H9 (cell line): ENCODE measurements around the gene EPHA2. TPM values are rescaled to one million over a fixed set of nuclear protein-coding genes. Genes with fewer than 3 reads are reported as not detected.

ENCODE experiments used
- DNase-seq: peaks from one replicate; pipeline ENCODE4 v3.0.0-alpha.2; 2017
- H2AFZ ChIP-seq: one replicate; pipeline ENCODE4 v1.6.1; 2013; ENCODE audit warnings: mild to moderate bottlenecking, low read length, control low read depth, moderate library complexity
- H2AK5ac ChIP-seq: 2 replicates; pipeline ENCODE4 v1.6.1; 2013; ENCODE audit warnings: low read length, control low read depth, mixed read lengths; ENCODE audit not compliant: insufficient read length
- H2BK120ac ChIP-seq: one replicate; pipeline ENCODE4 v1.6.1; 2013; ENCODE audit warnings: low read depth, mild to moderate bottlenecking, low read length, control low read depth, inconsistent platforms; ENCODE audit not compliant: poor library complexity, severe bottlenecking
- H2BK12ac ChIP-seq: 2 replicates; pipeline ENCODE4 v1.6.1; 2013; ENCODE audit warnings: low read length, control low read depth, mixed read lengths, low read depth; ENCODE audit not compliant: insufficient read length
- H2BK15ac ChIP-seq: 2 replicates; pipeline ENCODE4 v1.6.1; 2013; ENCODE audit warnings: low read depth, low read length, control low read depth
- H2BK20ac ChIP-seq: one replicate; pipeline ENCODE4 v1.6.1; 2013; ENCODE audit warnings: low read depth, mild to moderate bottlenecking, low read length, control low read depth, inconsistent platforms; ENCODE audit not compliant: poor library complexity, severe bottlenecking
- H2BK5ac ChIP-seq: 2 replicates; pipeline ENCODE4 v1.6.1; 2013; ENCODE audit warnings: low read length, control low read depth, mixed read lengths; ENCODE audit not compliant: insufficient read length
- H3K14ac ChIP-seq: 2 replicates; pipeline ENCODE4 v1.6.1; 2013; ENCODE audit warnings: low read length, control low read depth; ENCODE audit not compliant: insufficient read depth
- H3K18ac ChIP-seq: 2 replicates; pipeline ENCODE4 v1.6.1; 2013; ENCODE audit warnings: low read depth, mild to moderate bottlenecking, mixed read lengths, low read length, control low read depth; ENCODE audit not compliant: insufficient read length
- H3K23ac ChIP-seq: 2 replicates; pipeline ENCODE4 v1.6.1; 2013; ENCODE audit warnings: low read length, control low read depth, mixed read lengths, low read depth; ENCODE audit not compliant: insufficient read length
- H3K23me2 ChIP-seq: 2 replicates; pipeline ENCODE4 v1.6.1; 2013; ENCODE audit warnings: low read depth, mild to moderate bottlenecking, mixed read lengths, low read length, control low read depth; ENCODE audit not compliant: insufficient read length, poor library complexity, severe bottlenecking
- H3K27ac ChIP-seq: 2 replicates; pipeline ENCODE4 v1.5.1; 2013; ENCODE audit warnings: low read length, control low read depth, mixed read lengths, low read depth; ENCODE audit not compliant: insufficient read length
- H3K27me3 ChIP-seq: 2 replicates; pipeline ENCODE4 v1.6.1; 2013; ENCODE audit warnings: low read length, control low read depth, inconsistent platforms; ENCODE audit not compliant: insufficient read depth
- H3K4ac ChIP-seq: 2 replicates; pipeline ENCODE4 v1.6.1; 2013; ENCODE audit warnings: low read depth, mild to moderate bottlenecking, control low read depth, inconsistent platforms, low read length, moderate library complexity
- H3K4me1 ChIP-seq: 2 replicates; pipeline ENCODE4 v1.6.1; 2013; ENCODE audit warnings: low read length, control low read depth, inconsistent platforms; ENCODE audit not compliant: insufficient read depth
- H3K4me2 ChIP-seq: 2 replicates; pipeline ENCODE4 v1.6.1; 2013; ENCODE audit warnings: low read length, control low read depth, mixed read lengths; ENCODE audit not compliant: insufficient read length, insufficient read depth
- H3K56ac ChIP-seq: 2 replicates; pipeline ENCODE4 v1.6.1; 2013; ENCODE audit warnings: low read depth, mild to moderate bottlenecking, mixed read lengths, low read length, control low read depth; ENCODE audit not compliant: insufficient read length
- H3K79me1 ChIP-seq: 2 replicates; pipeline ENCODE4 v1.6.1; 2013; ENCODE audit warnings: low read depth, mild to moderate bottlenecking, moderate library complexity, low read length, control low read depth, inconsistent platforms; ENCODE audit not compliant: insufficient read depth, poor library complexity, severe bottlenecking
- H3K79me2 ChIP-seq: 2 replicates; pipeline ENCODE4 v1.6.1; 2013; ENCODE audit warnings: low read length, control low read depth, inconsistent platforms; ENCODE audit not compliant: insufficient read depth
- H3K9ac ChIP-seq: 2 replicates; pipeline ENCODE4 v1.6.1; 2013; ENCODE audit warnings: low read length, control low read depth, mixed read lengths; ENCODE audit not compliant: insufficient read length; ENCODE audit errors: extremely low read depth
- H3K9me3 ChIP-seq: one replicate; pipeline ENCODE4 v1.6.1; 2013; ENCODE audit warnings: low read depth, low read length, inconsistent platforms; ENCODE audit not compliant: control insufficient read depth
- H3T11ph ChIP-seq: one replicate; pipeline ENCODE4 v1.6.1; 2013; ENCODE audit warnings: mild to moderate bottlenecking, low read length, control low read depth, inconsistent platforms
- H4K20me1 ChIP-seq: one replicate; pipeline ENCODE4 v1.6.1; 2013; ENCODE audit not compliant: control insufficient read depth, insufficient read length, insufficient read depth
- H4K5ac ChIP-seq: 2 replicates; pipeline ENCODE4 v1.6.1; 2013; ENCODE audit warnings: low read depth, mild to moderate bottlenecking, mixed read lengths, low read length, control low read depth; ENCODE audit not compliant: insufficient read length
- H4K8ac ChIP-seq: replicated peaks from 2 replicates; pipeline ENCODE4 v1.6.1; 2013; ENCODE audit warnings: low read length, control low read depth, mixed read lengths, low read depth; ENCODE audit not compliant: insufficient read length
- H4K91ac ChIP-seq: 2 replicates; pipeline ENCODE4 v1.6.1; 2013; ENCODE audit warnings: low read depth, mild to moderate bottlenecking, moderate library complexity, mixed read lengths, low read length, control low read depth; ENCODE audit not compliant: insufficient read length
- H3K27ac Mint-ChIP-seq, 3 experiments: 2 replicates in 2 of 3; 3 replicates in 1 of 3; pipeline ENCODE4 v1.8.0; 2020 to 2021; ENCODE audit warnings: mixed read lengths in 3 of 3, mild to moderate bottlenecking in 1 of 3, moderate library complexity in 1 of 3
- H3K27me3 Mint-ChIP-seq: 2 replicates; pipeline ENCODE4 v1.8.0; 2021; ENCODE audit warnings: low read depth, mild to moderate bottlenecking, moderate library complexity, mixed read lengths
- H3K36me3 Mint-ChIP-seq, 3 experiments: 2 replicates in 2 of 3; 3 replicates in 1 of 3; pipeline ENCODE4 v1.8.0; 2020 to 2021; ENCODE audit warnings: low read depth in 3 of 3, mixed read lengths in 3 of 3; ENCODE audit not compliant: insufficient read depth in 1 of 3
- H3K4me1 Mint-ChIP-seq, 2 experiments: 2 replicates each; pipeline ENCODE4 v1.8.0; 2020; ENCODE audit warnings: mixed read lengths in 2 of 2
- H3K4me3 Mint-ChIP-seq, 2 experiments: 2 replicates in 1 of 2; 3 replicates in 1 of 2; pipeline ENCODE4 v1.8.0; 2020 to 2021; ENCODE audit warnings: mild to moderate bottlenecking in 2 of 2, mixed read lengths in 2 of 2, moderate library complexity in 1 of 2
- H3K9me3 Mint-ChIP-seq, 2 experiments: 2 replicates in 1 of 2; 3 replicates in 1 of 2; pipeline ENCODE4 v1.8.0; 2020; ENCODE audit warnings: mild to moderate bottlenecking in 2 of 2, mixed read lengths in 2 of 2, moderate library complexity in 1 of 2
- CTCF ChIP-seq: fragments of 200-600 bp; sonication (generic); conservative IDR thresholded peaks from 3 replicates; pipeline ENCODE4 v1.8.0; 2021; ENCODE audit warnings: antibody characterized with exemption, mild to moderate bottlenecking
- WGBS: extraction: QIAGEN DNeasy Blood & Tissue Kit; methylation state at CpG from one replicate; pipeline ENCODE4 v1.1.7; 2013; ENCODE audit warnings: missing lambda C conversion rate, low lambda C conversion rate, mixed read lengths; ENCODE audit not compliant: insufficient read length; ENCODE audit errors: extremely low coverage; 5-methylcytosine and 5-hydroxymethylcytosine counted together
- total RNA-seq: library from RNA; stranded (reverse); gene quantifications from 2 replicates; pipeline ENCODE4 v1.2.1, GENCODE V29; 2021

EPHA2 gene
- total RNA-seq, 1 experiment from 2014 or later: 33.1 TPM

DNA sequence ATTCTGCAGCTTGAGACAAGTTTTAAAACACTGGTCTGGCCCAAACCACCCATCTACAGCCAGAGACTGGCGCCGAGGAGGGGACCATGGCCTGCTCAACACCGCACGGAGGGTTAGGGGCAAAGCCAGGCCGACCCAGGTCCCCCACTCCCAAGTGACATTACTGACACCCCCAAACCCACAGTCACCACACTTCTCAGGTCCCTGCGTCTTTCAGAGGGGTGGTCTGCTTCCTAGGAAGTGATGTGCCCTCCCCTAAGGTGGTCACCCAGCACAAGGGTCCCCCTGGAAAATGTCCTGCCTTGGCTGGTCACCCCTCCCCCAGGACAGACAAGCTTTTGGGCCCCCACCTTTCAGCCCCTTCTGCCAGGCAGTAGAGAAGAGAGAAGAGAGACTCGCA is 20.8 kb upstream of the EPHA2 start:
- H3K27ac Mint-ChIP-seq: peak overlapping the region in 1 of 3 experiments; percentile 12; a peak in 2 of 7 replicates
- H3K79me1 ChIP-seq: no peaks in the 10 kb centered on the region
- no peaks in the 10 kb centered on the region for H3K4me1 ChIP-seq

More for the DNA sequence above, 20.8 kb upstream of the EPHA2 start:
- Histone ChIP-seq H2BK5ac (no peak overlapping the region), H3K23ac (no peak overlapping the region), H2BK12ac (no peak overlapping the region), H3K56ac (no peak overlapping the region), H2AFZ (no peak overlapping the region), H4K20me1 (no peaks in the 10 kb centered on the region), H3K27me3 (no peaks in the 10 kb centered on the region), H2BK120ac (no peak overlapping the region), H3K23me2 (no peaks in the 10 kb centered on the region), H3K14ac (no peak overlapping the region), H2BK15ac (no peak overlapping the region), H3T11ph (no peak overlapping the region), H3K4me2 (no peak overlapping the region), H2BK20ac (no peak overlapping the region), H2AK5ac (no peak overlapping the region), H4K91ac (no peak overlapping the region), H3K9me3 (no peaks in the 10 kb centered on the region), H4K5ac (no peak overlapping the region), H4K8ac (no peak overlapping the region), H3K79me2 (no peaks in the 10 kb centered on the region), H3K4ac (no peak overlapping the region), H3K27ac (no peak overlapping the region), H3K9ac (no peak overlapping the region), H3K18ac (no peak overlapping the region)
- WGBS: no CpG with 5 or more reads among the region's 7 CpGs
- Mint-ChIP-seq H3K36me3 (no peaks in the 10 kb centered on the region), H3K27me3 (peaks cover 1% of the 10 kb centered on the region; the same call in 1 of the 2 replicates), H3K9me3 (no peaks in the 10 kb centered on the region), H3K4me3 (no peak overlapping the region), H3K4me1 (peaks cover 9 to 29% of the 10 kb centered on the region in 2 experiments)
- TF ChIP-seq CTCF: no peak
- DNase-seq: no peak
